ENCODE measurements around the gene SLC6A13.

GRCh38 chr12:209246-209645 lies 53.4 kb downstream of the SLC6A13 start:
- TF ChIP-seq POLR2A (IDR thresholded peaks at IDR 0.05; ENCODE audit: extremely low read depth, insufficient read length), result no peak
- TF ChIP-seq MYC (IDR thresholded peaks at IDR 0.05; ENCODE audit: low read depth, low read length), result no peak
- TF ChIP-seq CTCF (IDR thresholded peaks at IDR 0.05; ENCODE audit: low read depth, low read length), result no peak
